AG09309 (cell line): ENCODE results near the gene DSG4.

Experiments
- DNase-seq: peaks from one replicate; pipeline ENCODE4 v3.0.0-alpha.2; 2010; ENCODE audit warnings: low read depth
- H3K4me3 ChIP-seq: 2 replicates; pipeline ENCODE4 v1.5.1; 2011; ENCODE audit warnings: mild to moderate bottlenecking, low read depth, low read length, moderate library complexity; ENCODE audit not compliant: control insufficient read depth
- TF ChIP-seq, protein P1 (sequence below): IDR thresholded peaks from 2 replicates; pipeline ENCODE4 v1.5.1; 2011; ENCODE audit warnings: mild to moderate bottlenecking, low read depth, low read length, inconsistent platforms; ENCODE audit not compliant: insufficient read depth, control insufficient read depth; ENCODE audit errors: missing control alignments

The DSG4 gene

DNA sequence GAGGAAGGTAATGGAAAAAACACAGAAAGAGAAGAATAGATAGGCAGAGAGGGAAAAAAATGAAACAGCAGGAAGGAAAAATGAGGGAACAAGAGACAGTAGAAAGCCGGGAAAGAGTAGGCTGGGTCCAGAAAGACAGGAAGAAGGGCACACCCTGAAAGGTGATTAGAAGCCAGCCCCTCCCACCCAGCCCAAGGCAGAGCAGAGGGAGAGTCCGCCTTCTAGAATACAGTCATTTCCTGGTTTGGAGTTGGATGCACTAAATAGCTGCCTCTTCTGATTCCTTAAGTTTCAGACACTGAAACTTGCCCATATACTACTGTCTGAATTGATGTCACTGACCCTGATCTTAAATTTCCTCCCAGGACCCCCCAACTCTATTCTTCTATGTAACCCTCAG, 53.0 kb downstream of the DSG4 start:
- TF ChIP-seq, protein P1, sequence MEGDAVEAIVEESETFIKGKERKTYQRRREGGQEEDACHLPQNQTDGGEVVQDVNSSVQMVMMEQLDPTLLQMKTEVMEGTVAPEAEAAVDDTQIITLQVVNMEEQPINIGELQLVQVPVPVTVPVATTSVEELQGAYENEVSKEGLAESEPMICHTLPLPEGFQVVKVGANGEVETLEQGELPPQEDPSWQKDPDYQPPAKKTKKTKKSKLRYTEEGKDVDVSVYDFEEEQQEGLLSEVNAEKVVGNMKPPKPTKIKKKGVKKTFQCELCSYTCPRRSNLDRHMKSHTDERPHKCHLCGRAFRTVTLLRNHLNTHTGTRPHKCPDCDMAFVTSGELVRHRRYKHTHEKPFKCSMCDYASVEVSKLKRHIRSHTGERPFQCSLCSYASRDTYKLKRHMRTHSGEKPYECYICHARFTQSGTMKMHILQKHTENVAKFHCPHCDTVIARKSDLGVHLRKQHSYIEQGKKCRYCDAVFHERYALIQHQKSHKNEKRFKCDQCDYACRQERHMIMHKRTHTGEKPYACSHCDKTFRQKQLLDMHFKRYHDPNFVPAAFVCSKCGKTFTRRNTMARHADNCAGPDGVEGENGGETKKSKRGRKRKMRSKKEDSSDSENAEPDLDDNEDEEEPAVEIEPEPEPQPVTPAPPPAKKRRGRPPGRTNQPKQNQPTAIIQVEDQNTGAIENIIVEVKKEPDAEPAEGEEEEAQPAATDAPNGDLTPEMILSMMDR: no peak
- no peak overlapping the region for H3K4me3 ChIP-seq
- DNase-seq: no peak

DNA sequence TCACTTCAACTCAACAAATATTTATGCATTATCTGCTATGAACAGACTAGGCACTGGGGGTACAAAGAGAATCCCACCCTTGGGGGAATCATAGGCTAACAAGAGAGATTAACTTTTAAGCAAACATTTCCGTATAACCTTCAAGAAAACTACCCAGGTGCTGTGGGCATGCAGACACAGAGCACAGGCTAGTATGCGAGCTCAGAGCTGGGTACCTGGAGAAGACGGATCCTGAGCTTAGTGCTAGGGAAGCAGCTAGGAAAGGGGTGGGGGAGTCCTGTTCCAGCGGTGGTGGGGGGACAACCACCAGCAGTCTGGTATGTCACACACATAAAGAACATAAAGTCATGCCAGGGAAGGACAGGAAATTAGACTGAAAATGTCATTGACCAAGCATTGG, 53.5 kb downstream of the DSG4 start:
- H3K4me3 ChIP-seq: no peak overlapping the region
- TF ChIP-seq, protein P1: no peak
- DNase-seq: no peak

DNA sequence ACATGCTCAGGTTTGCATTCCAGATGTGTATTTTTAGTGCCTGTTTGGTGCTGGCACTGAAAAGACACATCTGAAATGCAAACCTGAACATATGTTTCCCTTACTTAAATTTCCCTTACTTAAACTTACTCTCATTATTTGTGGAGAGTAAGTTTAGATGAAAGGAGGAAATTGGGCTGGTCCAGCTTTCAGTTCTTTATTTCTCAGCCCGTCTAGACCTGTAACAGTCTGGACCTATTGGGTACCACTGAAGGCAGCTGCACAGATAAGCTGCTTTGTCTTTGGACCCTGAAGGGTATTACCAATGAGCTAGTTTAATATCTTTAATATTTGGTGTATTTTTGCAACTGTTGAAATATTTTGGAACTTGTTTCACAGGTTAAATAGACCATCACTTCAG, 54.0 kb downstream of the DSG4 start:
- H3K4me3 ChIP-seq: no peak overlapping the region
- TF ChIP-seq, protein P1: no peak
- DNase-seq: no peak

DNA sequence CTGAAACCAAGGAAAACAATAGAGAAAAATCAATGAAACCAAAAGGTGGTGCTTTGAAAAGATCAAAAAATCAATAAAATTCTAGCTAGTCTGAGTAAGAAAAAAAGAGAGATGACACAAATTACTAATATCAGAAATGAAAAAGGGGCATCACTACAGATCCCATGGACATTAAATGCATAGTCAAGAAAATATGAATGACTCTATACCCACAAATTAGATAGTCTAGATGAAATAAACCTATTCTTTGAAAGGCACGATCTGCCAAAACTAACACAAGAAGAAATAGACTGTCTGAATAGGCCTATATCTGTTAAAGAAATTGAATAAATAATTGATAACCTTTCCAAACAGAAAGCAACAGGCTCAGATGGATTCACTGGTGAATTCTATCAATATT, 55.7 kb downstream of the DSG4 start:
- no peak for DNase-seq
- TF ChIP-seq, protein P1: no peak
- H3K4me3 ChIP-seq: no peak overlapping the region

DNA sequence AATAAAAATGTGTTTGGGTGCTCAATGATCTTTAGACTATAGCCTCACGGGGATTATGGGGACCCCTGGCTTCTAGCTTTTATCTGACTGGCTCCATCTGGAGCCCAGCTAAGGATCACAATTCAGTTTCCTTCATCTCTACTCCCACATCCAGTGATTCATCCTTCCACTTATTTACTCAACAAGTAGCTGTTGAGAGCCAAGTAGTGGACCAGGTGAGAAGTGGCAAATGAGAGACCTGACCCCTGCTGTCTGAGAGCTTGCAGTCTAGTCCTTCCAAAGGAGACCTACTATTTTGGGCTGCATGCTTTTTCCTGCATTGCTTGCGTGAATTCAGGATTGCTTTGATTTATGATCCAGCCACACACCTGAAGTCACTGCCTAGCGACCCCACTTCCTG, 60.2 kb downstream of the DSG4 start:
- DNase-seq: no peak
- no peak overlapping the region for H3K4me3 ChIP-seq
- TF ChIP-seq, protein P1: no peak

DNA sequence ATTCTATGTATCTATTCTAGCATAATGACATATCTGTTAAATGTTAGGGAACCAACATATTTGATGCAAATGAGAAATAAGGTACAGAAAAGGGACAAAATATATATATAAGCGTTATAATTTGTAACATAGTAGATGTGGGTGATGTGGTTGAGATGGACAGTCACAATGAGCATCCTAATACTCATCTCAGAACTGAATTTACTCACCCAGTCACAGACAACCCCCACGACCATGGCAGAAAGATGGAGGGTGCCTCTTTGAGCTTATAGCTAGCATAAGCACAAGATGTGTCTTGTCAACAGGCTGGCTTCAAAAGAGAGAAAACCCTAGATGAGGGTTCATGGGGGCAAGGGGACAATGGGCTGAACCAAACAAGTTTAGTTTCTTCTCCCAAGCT, 61.8 kb downstream of the DSG4 start:
- TF ChIP-seq, protein P1: no peak
- no peak for DNase-seq
- H3K4me3 ChIP-seq: no peak overlapping the region

DNA sequence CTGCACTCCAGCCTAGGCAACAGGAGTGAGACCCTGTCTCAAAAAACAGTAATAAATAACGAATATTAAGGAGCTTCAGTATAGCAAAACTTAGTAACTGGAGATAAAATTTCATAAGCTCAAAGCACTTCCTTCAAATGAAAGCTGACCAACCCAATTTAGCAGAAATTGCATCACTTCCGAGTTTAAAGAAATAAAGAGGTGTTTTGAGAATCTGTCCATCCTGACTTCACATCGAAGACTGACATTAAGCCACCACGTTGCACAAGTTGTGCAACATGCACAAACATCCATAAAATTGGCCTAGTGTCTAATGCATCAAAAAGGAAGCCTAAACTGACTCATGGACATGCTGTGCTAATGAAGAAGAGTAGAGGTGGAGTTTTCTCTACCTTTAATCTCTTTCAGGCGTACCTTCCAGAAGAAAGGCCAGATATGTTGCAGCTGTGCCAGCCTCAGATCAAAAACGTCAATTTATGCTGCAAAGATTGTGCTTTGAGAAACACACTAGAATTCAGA, 63.3 kb downstream of the DSG4 start:
- no peak for DNase-seq
- TF ChIP-seq, protein P1: no peak

More for the DNA sequence above, 63.3 kb downstream of the DSG4 start:
- no peak overlapping the region for H3K4me3 ChIP-seq
